Astrocyte (in vitro differentiated cells and primary cell): ENCODE measurements around the gene SLC25A42.

Source experiments
- CTCF ChIP-seq: IDR thresholded peaks from 2 replicates; pipeline ENCODE4 v1.5.1; 2011; ENCODE audit warnings: low read depth, mild to moderate bottlenecking, inconsistent platforms, low read length, moderate library complexity; ENCODE audit not compliant: insufficient read depth
- EZH2 ChIP-seq: IDR thresholded peaks from 2 replicates; pipeline ENCODE4 v1.6.1; 2012; ENCODE audit warnings: mild to moderate bottlenecking, low read length, inconsistent platforms; ENCODE audit not compliant: insufficient read depth

GRCh38 chr19:19146865-19147264, 83.1 kb downstream of the SLC25A42 start:
- TF ChIP-seq CTCF (no peak), EZH2 (no peak)
